HG03457 (cell line): ENCODE data around the gene HADH.
"Not testable (repeated sequence)": the region's sequence is repeated elsewhere in the genome, so short reads cannot be mapped to it uniquely, and the experiment has no call there.

ENCODE experiments used
- ATAC-seq: cut with Tn5 transposase; IDR thresholded peaks from one replicate; pipeline ENCODE4 v1.9.1; 2021; ENCODE audit warnings: moderate number of reproducible peaks; ENCODE audit not compliant: unreplicated experiment

HADH gene

DNA sequence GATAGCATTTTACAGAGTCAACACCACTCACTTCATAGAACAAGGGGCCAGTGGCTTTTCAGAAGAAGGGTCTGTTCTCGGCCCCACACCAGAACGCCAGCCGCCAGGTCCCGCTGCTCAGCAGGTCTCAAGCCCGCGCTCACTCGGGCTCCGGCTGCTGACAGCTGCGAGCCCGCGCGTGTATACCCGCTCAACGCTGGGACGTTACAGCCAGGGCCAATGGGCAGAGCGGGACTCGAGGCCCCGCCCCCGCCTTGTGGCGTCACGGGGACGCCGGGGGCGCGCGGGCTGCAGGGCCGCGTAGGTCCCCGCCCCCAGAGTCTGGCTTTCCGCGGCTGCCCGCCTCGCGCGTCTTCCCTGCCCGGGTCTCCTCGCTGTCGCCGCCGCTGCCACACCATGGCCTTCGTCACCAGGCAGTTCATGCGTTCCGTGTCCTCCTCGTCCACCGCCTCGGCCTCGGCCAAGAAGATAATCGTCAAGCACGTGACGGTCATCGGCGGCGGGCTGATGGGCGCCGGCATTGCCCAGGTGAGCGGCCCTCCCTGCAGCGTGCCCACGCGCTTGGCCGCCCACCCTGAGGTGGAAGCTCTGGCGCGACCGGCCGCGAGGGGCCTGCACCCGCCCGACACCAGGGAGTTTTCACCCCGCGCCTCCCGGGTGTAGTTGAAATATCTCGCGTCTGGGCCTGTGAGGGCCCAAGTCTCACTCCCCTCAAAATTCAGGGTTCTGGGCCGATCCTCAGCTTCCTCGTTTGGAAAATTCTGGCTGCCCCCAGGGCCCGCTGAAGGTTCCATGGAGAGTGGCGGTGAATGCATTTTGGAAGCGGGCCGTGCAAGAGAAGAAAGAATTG lies at the start of gene HADH:
Gene HADH (plus strand): TSS at position 353 of the 850 bp plus-strand sequence. CDS start 44 bp downstream, at position 397.
- peak; percentile 98 for ATAC-seq

DNA sequence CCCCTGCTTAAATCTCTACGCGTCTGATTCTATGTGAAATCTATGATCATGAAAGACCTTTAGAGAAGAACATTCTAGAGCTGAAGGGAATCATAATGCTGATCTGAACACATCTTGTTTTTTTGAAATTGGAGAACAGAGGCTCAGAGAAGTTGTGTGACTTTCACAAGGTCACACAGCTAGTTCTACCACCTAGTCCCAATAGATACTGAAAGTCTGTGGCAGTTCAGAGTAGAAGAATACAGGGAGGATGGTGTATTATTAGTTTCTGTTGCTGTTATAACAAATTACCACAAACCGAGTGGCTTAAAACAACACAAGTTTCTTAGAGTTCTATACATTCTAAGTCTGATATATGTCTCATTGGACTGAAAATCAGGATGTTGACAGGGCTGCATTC lies 43.9 kb upstream of the HADH start:
- no peak for ATAC-seq

DNA sequence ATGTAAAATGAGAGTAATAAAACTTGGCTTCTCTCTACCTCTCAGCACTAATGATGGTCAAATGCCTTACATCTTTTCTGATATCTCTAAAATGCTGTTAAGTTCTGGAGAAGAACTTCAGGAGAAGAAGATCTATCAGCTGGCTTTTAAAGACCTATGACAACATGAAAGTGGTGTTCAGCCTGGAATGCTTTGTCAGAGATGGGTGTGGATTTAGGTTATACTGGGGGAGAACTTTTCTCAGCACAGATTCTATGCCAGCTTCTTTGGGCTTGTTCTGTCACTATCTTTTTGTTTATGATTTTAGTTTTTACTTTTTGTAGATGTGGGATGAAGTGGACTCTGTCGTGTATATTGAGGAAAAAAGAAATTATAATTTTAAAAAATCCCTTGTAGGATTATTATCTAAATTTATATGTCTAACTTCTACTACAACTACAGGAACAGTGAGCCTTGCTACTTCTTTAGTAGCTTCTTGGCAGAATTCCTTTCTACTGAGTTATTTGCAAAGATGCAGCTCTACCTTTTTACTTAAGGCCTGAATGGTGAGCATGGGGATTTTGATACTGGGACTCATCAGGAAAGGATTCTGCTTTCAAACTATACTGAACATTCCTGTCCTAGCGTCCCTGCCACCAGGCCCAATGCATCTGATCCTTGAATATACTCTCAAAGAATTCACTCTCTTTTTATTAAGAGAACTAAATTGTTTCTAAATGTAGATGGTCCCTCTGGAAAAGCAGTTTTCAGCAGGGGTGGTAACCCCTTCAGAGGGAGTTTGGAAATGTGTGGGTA lies 38.7 kb upstream of the HADH start:
- no peak for ATAC-seq

DNA sequence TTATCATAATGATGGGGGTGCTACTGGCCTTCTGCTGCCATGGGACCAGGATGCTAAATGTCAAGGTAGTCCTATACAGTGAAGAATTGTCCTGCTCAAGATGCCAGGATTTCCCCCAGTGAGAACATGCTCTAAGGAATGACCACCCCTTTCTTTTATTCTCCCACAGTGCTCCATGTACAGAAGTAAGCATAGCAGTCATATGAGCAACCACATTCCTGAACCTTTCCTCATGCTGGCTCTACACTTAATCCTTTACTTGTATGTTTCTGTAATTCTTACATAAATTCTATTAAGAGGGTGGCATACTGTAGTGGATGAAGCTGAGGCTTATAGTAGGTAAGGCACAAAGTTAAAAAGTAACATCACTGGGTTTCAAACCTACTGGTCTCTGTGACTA lies 38.1 kb upstream of the HADH start:
- no peak for ATAC-seq

DNA sequence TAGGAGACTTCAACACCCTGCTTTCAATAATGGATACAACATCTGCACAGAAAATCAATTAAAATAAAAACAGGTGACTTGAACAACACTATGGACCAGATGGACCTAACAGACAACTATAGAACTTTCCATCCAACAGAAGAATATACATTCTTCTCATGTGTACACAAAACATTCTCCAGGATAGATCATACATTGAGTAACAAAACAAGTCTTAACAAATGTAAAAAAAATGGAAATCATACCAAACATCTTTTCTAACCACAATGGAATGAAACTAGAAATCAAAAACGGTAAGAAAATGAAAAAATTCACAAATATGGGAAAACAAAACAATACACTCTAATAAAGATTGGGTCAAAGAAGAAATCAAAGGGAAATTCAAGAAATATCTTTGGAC lies 33.7 kb upstream of the HADH start:
- no peak for ATAC-seq

DNA sequence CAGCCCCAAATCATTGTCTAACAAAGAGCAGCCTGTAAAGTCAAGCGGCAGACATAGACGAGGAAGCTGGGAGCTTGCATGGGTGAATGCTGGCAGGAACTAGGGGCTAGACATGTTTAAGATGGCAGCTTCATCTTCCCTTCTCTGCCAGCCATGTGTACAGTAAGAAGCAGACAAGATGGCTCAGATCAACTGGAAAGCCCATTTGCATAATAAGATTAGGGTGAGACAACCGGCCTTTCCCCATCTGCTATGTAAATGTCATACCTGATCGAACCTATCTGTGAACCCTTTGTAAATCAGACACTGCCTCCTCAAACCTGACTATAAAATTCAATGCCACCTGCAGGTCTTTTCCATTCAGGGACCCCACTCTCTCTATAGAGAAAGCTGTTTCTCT lies 22.8 kb upstream of the HADH start:
- ATAC-seq = no peak

DNA sequence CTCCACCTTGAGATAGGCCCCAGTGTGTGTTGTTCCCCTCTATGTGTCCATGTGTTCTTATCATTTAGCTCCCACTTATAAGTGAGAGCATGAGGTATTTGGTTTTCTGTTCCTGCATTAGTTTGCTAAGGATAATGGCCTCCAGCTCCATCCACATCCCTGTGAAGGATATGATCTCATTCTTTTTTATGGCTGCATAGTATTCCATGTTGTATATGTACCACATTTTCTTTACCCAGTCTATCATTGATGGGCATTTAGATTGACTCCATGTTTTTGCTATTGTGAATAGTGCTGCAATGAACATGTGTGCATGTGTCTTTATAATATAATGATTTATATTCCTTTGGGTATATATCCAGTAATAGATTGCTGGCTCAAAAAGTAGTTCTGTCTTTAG lies 22.2 kb upstream of the HADH start:
- not testable (repeated sequence) for ATAC-seq

DNA sequence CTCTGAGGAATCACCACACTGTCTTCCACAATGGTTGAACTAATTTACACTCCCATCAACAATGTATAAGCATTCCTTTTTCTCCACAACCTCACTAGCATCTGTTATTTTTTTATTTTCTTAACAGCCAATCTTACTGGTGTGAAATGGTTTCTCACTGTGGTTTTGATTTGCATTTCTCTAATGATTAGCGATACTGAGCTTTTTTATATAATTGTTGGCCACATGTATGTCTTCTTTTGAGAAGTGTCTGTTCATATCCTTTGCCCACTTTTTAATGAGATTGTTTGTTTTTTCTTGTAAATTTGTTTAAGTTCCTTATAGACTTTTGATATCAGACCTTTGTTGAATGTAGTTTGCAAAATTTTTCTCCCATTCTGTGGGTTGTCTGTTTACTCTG lies 21.8 kb upstream of the HADH start:
- not testable (repeated sequence) for ATAC-seq

DNA sequence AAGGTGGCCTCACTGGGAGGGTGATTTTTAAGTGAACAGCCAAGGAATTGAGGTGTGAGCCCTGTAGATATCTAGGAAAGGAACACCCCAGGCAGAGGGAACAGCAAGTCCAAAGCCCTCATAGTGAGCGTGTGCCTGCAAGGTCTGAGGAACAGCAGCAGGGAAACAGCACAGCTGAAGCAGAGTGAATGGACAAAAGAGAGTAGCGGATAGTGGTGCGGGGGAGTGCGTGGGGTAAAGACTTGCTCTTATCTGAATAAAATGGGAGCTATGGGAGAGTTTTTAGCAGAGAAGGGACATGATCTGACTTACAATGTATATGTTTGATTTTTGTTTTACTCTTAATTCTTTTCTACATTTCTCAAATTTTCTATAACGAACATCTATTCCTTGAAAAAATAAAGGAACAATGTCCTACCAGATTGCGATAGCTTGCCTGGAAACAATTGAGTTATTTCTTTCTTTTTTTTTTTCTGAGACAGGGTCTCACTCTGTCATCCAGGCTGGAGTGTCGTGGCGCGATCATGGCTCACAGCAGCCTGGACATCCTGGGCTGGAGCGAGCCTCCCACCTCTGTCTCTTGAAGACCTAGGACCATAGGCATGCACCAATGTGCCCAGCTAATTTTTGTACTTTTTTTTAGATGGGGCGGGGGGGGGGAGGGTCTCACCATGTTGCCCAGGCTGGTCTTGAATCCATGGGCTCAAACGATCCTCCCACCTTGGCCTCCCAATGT lies 19.5 kb upstream of the HADH start:
- ATAC-seq = no peak

DNA sequence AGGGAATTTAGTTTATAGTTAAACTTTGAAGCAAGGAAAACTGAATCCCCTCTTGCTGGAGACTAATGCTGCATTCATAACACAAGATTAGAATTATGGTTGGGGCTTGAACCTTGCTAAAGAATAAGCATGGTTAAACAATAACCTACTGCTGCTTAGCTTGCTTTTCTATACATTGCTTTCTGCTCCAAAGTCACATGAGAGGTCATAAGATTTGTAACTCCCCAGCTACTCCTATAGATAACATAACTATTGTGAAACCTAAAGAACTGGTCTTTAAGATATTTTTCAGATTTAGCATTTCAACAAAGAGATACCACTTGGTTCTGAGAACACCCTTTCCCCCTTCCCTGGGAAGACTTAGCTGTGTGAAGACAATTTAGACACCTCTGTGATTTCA lies 17.1 kb upstream of the HADH start:
- no peak for ATAC-seq

DNA sequence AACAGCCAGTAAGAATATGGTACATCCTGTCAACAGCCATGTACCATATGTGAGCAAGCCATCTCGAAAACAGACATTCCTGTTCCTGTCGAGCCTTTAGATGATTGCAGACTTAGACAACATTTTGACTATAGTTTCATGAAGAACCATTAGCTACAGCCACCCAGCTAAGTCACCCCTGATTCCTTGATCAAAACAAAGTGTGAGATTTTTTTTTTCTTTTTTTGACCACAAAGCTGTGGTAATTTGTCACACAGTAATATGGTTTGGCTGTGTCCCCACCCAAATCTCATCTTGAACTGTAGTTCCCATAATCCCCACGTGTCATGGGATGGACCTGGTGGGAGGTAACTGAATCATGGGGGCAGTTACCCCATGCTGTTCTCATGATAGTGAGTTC lies 15.2 kb upstream of the HADH start:
- no peak for ATAC-seq

DNA sequence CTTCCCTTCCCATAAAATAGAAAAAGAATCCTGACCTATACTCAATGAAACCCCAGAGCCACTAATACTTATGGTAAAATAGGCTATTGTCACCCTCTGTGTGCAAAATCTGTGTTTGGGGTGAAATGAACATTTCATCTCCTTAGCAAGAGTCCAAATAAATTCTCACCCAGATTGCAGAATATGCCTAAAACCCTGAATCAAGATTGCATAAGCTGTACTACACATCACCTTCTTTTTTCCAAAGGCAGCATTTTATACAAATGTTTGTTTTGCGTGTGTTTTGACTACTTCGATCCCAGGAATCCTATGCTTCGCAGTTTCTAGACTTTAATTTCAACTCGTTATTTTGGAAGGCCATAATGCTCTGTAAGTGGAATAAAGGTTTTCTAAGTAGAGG lies 12.2 kb upstream of the HADH start:
- no peak for ATAC-seq

DNA sequence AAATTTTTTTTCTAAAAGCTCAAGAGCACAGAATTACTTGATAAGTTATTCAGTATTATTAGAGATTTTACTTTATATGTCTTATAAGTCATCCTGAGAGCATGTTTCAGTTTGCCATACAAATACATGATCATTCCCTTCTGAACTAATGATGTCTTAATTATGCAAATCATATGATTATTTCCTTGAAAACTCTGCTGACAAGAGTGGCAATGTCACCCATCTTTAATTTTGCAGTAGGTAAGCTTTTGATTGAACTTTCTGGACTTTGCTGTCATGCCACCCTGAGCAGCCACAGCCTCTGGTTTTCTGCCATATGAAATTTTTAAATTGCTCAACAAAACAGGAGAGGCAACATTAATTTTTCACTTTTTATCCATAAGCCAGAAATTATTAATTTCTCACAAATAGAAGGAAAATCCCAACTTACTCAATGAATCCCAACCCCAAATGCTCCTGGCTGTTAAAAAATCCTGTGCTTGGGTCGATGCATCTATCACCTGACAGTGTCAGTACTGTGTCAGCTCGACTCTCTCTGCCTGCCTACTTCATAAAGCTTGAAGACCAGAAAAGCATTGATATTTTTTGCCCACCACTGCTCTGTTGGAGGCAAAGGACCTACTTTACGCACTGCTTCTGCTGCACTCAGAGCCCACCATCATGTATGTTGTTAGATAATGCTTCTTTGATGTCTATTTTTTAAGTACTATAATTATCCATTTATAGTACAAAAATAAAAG lies 11.6 kb upstream of the HADH start:
- no peak for ATAC-seq

DNA sequence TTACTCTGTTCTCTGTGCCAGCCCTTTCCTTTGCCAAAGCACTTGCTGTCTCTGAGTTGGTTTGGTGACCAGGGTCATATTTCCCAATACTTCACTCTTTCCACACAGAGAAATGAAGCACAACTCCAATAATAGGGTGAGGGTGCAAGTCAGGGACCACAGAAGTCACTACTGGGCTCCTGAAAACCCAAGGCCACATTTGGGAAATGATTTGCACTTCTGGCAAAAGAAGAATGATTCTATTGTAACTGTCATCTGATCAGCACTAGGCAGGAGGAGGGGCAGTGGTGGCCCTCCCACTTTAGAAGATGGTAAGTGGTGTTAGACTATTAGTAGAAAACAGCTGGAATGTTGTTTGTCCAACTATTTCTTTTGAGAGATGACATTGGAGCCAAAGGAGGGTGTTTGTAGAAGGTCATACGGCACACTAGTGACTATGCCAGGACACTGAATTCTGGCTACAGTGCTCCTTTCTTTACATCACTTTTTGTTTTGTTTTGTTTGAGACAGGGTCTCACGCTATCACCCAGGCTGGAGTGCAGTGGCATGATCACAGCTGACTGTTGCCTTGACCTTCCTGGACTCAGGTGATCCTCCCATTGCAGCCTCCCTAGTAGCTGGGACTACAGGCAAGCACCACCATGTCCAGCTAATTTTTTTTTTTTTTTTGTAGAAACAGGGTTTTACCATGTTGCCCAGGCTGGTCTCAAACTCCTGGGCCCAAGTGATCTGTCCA lies 10.8 kb upstream of the HADH start:
- ATAC-seq = no peak

DNA sequence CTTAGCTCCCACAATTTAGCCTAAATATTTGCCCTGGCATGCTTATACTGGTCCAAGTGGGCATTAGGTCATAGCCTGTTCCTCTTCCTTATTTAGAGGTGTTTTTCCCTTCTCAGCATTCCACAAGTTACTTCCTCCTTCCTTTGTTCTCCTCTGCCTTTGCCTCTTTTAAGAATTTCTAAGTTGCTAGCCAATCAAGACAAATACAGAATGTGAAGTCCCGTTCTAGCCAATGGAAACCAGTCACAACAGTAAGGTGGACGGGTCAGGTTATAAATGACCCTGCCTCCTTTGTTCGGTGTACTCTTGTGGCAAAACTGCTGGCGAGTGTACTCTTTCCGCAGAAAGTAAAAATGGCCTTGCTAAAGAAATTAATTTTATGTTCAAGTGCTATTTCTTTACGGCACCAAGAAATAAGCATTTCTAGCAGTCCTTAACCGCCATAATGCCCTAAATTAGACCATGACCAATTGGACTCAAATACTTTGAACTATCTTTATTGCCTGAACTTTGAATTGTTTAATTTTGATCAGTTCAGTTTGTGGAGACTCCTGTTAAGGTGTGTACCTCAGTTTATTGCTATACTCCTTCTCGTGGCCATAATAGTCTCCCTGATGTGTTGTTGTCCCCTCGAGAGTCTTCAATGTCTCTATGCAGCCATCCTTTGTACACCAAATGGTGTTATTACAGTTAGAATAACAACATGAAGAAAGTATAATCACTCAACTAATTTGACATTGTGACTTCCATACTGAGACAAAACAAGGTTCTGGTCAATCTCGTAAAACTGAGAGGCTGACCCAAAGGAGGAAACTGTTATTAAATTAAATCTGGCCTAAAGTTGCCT lies 1.6 kb upstream of the HADH start:
- no peak for ATAC-seq

DNA sequence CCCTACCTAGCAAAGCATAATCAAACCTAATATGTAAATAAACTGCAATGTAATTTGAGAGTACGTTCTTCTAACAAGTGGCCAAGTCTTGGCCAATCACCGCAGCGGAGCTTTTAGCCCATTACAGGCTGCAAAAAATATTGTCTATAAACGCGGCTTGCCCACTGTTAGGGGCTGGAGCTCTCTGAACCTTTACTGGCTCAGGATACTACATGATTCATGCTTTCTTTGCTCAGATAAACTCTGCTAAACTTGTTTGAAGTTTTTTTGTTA lies 990 bp upstream of the HADH start:
- no peak for ATAC-seq

DNA sequence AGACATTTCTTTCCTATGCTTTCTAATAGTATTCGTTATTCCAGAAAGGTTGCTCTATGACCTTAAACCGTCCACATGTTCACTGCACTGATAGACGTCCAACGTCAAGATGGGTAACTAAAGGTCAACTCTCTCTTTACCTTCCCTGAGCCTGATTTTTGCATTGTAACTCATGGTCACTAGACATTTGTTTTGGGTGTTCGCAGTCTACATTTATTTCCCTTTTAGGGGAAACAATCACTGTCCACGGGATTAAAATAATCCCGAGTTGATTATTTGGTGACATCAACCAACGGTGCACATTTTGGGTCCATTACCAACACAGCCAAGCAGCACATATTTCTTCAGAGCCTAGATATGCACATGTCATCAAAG lies 540 bp upstream of the HADH start:
- ATAC-seq = no peak

DNA sequence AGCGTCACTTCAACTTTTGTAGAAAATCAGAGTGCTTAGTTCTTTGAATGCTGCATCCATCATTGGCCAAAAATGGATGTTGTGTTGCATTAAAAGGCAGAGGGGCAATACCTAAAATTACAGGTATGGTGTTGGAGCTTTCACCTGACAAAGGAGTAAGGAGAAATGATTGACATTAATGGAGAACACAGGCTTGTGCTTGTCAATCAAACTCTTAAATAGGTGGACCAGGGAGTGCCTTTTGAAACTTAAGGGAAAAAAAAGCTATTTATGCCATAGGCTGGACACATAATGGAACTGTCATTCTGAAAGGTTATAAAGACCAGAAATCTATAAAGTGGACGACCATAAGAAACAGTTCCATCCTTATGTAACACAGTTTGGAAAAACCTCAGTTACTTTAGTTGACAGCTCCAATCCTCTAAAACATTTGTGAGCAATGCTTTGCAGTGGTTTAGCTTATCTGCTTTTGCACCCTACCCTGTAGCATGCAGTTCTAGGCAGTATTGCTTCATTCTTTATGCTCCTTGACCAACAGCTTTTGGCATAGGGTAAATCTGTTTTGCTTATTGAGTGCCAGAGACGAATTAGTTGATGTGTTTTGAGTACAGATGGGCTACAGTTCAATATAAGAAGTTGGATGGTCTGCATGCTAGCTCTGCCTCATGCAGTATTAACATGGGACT lies 2.4 kb downstream of the HADH start:
- no peak for ATAC-seq

DNA sequence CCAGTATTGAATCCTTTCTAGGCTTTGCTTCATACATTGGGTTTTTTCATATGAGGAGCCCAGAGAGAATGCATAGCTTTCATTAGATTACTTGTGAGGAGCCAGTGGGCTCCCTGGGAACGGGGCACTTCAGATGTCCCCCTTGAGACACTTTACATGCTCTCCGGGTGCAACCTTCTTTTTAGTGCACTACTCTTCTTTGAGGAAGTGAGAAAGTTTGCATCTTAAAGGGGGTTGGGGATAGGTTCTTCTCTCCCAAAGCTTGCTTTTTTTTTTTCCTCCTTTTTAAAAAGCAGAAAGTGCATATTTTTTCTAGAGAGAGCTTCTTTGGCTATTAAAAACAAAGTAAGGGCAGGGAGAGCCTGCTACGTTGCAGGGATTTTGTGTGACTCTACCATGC lies 4.3 kb downstream of the HADH start:
- no peak for ATAC-seq
